Adrenal gland (tissue), 5 donors: Measurements from ENCODE around the gene RETREG1.

Experiments used
- CTCF ChIP-seq, 6 experiments: fragments of 450-650 bp in 4 of 6; fragments of 200-600 bp in 2 of 6; sonication (generic) in 1 of 6; IDR thresholded peaks; 1 replicate in 5 of 6; 2 replicates in 1 of 6; pipeline versions ENCODE4 v1.5.1 to v1.8.0; 2016 to 2021; ENCODE audit warnings: antibody characterized with exemption in 6 of 6, mild to moderate bottlenecking in 2 of 6, moderate library complexity in 1 of 6
- POLR2A ChIP-seq, 2 donors: fragments of 450-650 bp; IDR thresholded peaks; one replicate each; pipeline ENCODE4 v1.6.1; 2017; ENCODE audit warnings: antibody characterized with exemption in 2 of 2, mild to moderate bottlenecking in 2 of 2, moderate library complexity in 1 of 2
- donor health status: DM: no; HTN: no; CAD: no.

- TF ChIP-seq CTCF (IDR thresholded peaks at IDR 0.05) (no peak), POLR2A (IDR thresholded peaks at IDR 0.05) (no peak)
Observed at GRCh38 chr5:16518606-16519005, 98.2 kb downstream of the RETREG1 start.
